Sigmoid colon (tissue), 4 donors: Measurements from ENCODE around the gene ALPG.
"Not testable (repeated sequence)": the region's sequence is repeated elsewhere in the genome, so short reads cannot be mapped to it uniquely, and the experiment has no call there.

Source experiments
- POLR2A ChIP-seq, 2 donors: fragments of 450-650 bp; IDR thresholded peaks; one replicate each; pipeline ENCODE4 v1.6.1; 2016; ENCODE audit warnings: antibody characterized with exemption in 2 of 2, mild to moderate bottlenecking in 2 of 2, moderate library complexity in 2 of 2
- POLR2AphosphoS5 ChIP-seq, 4 donors: sonication (generic); formaldehyde crosslinking; IDR thresholded peaks; one replicate each; pipeline ENCODE4 v1.6.1; 2017; ENCODE audit warnings: antibody characterized with exemption in 4 of 4
- TF ChIP-seq, protein P1 (sequence below), 4 experiments: fragments of 450-650 bp in 3 of 4; fragments of 200-600 bp in 1 of 4; IDR thresholded peaks; one replicate each; pipeline ENCODE4 v1.5.1; 2016 to 2019; ENCODE audit warnings: antibody characterized with exemption in 4 of 4, mild to moderate bottlenecking in 3 of 4, moderate library complexity in 2 of 4

DNA sequence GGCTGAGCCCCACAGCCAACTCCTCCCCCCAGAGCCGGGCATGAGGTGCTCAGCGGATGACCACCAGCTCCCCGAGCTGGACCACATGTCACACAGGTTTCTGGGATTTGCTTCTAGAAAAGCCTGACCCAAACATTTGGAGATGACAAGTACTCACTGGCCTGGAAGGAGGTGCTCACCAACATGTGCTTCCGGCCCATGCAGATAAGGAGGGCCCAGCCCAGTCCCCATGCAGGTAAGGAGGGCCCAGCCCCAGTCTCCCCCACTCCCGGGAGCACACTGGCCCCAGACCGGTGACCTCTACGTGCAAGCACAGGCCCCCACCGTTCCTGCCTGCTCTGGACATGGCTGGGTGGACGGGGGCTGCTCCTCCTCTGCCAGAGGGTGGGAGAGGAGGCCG is 35.3 kb downstream of the ALPG start:
- TF ChIP-seq, protein P1, sequence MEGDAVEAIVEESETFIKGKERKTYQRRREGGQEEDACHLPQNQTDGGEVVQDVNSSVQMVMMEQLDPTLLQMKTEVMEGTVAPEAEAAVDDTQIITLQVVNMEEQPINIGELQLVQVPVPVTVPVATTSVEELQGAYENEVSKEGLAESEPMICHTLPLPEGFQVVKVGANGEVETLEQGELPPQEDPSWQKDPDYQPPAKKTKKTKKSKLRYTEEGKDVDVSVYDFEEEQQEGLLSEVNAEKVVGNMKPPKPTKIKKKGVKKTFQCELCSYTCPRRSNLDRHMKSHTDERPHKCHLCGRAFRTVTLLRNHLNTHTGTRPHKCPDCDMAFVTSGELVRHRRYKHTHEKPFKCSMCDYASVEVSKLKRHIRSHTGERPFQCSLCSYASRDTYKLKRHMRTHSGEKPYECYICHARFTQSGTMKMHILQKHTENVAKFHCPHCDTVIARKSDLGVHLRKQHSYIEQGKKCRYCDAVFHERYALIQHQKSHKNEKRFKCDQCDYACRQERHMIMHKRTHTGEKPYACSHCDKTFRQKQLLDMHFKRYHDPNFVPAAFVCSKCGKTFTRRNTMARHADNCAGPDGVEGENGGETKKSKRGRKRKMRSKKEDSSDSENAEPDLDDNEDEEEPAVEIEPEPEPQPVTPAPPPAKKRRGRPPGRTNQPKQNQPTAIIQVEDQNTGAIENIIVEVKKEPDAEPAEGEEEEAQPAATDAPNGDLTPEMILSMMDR (IDR thresholded peaks at IDR 0.05), result not testable (repeated sequence)
- not testable (repeated sequence) for TF ChIP-seq POLR2AphosphoS5, POLR2A (IDR thresholded peaks at IDR 0.05)
